ENCODE measurements around the gene CDKL2. TPM values are rescaled to one million over a fixed set of nuclear protein-coding genes. Genes with fewer than 3 reads are reported as not detected.
A peak's percentile ranks its signal among the peaks of the same experiment; 100 is the strongest.

CDKL2 gene
- total RNA-seq, 5 donors from 2014 or later (not counting 1 experiment from before 2014, with no cell fraction given): 0.26 to 1.9 (median 0.79) TPM

GRCh38 chr4:75655562-75655961, 25.2 kb upstream of the CDKL2 start:
- Mint-ChIP-seq H3K27ac (peak overlapping the region; percentile 72 to 79), H3K4me3 (peak overlapping the region in 2 of 3 donors; percentile 8 to 13), H3K27me3 (no peaks in the 10 kb centered on the region), H3K4me1 (peaks cover 64 to 79% (median 65%) of the 10 kb centered on the region in 3 donors), H3K9me3 (no peaks in the 10 kb centered on the region), H3K36me3 (peaks cover 46% of the 10 kb centered on the region)
- peaks cover 0 to 64% of the 10 kb centered on the region in 2 donors for H3K36me3 ChIP-seq (ENCODE audit: control insufficient read depth in 2 of 2, extremely low read depth in 1 of 2, insufficient read depth in 1 of 2, low read length in 1 of 2)
- no peaks in the 10 kb centered on the region for H3K9me3 ChIP-seq
- H3K4me1 ChIP-seq (ENCODE audit: control insufficient read depth in 1 of 2, extremely low read depth in 1 of 2, insufficient read depth in 2 of 2, low read length in 2 of 2): peaks cover 5 to 39% of the 10 kb centered on the region in 2 experiments
- H3K4me3 ChIP-seq (ENCODE audit: control insufficient read depth in 1 of 2, extremely low read depth in 1 of 2, low read length in 1 of 2): no peak overlapping the region
- no CpG with 5 or more reads among the region's 2 CpGs for WGBS (ENCODE audit: insufficient coverage)
- POLR2A ChIA-PET: interaction anchor here (0.6 to 2.5 kb wide), 14 partner anchors 9 to 1339 kb away, joined by 3 to 13 read pairs (median 6); partner anchors contain the start of genes G3BP2 (in 1 of the 2) and USO1 (in 1 of the 2)
- peak; percentile 74 to 86 (median 76) for ATAC-seq (replicated peaks in 1 of 4)
- peak in 8 of 35 experiments; percentile 23 to 71 (median 37) for DNase-seq
- CTCF ChIA-PET: interaction anchor here (0.6 to 4.2 kb wide), 8 partner anchors 8 to 69 kb away, joined by 3 to 26 read pairs (median 6); partner anchors contain the start of gene USO1 (in 2 of the 2)
- peak overlapping the region; percentile 79 for H3K27ac ChIP-seq (ENCODE audit: low read length)
- no peaks in the 10 kb centered on the region for H3K27me3 ChIP-seq (replicated peaks in 1 of 2; ENCODE audit: control insufficient read depth in 2 of 2, extremely low read depth in 1 of 2, insufficient read depth in 2 of 2, low read length in 1 of 2)

- no peaks in the 10 kb centered on the region for H3K9me3 ChIP-seq
- Mint-ChIP-seq H3K27me3 (no peaks in the 10 kb centered on the region), H3K9me3 (no peaks in the 10 kb centered on the region), H3K27ac (peak overlapping the region; percentile 73 to 81), H3K36me3 (peaks cover 45% of the 10 kb centered on the region), H3K4me3 (peak overlapping the region in 2 of 3 donors; percentile 2 to 8), H3K4me1 (peaks cover 60 to 73% (median 60%) of the 10 kb centered on the region in 3 donors)
- peaks cover 0 to 68% of the 10 kb centered on the region in 2 donors for H3K36me3 ChIP-seq (ENCODE audit: control insufficient read depth in 2 of 2, extremely low read depth in 1 of 2, insufficient read depth in 1 of 2, low read length in 1 of 2)
- POLR2A ChIA-PET: interaction anchor here (0.6 to 2.5 kb wide), 12 partner anchors 8 to 69 kb away, joined by 3 to 13 read pairs (median 6); partner anchors contain the start of genes G3BP2 (in 1 of the 2) and USO1 (in 1 of the 2)
- peak overlapping the region; percentile 79 for H3K27ac ChIP-seq (ENCODE audit: low read length)
- no peaks in the 10 kb centered on the region for H3K27me3 ChIP-seq (replicated peaks in 1 of 2; ENCODE audit: control insufficient read depth in 2 of 2, extremely low read depth in 1 of 2, insufficient read depth in 2 of 2, low read length in 1 of 2)
- no CpG with 5 or more reads among the region's 1 CpG for WGBS (ENCODE audit: insufficient coverage)
- ATAC-seq (replicated peaks in 1 of 4) (peak; percentile 38 to 72 (median 58)), DNase-seq (peak in 6 of 35 experiments; percentile 15 to 57 (median 24))
- CTCF ChIA-PET: interaction anchor here (0.6 to 4.2 kb wide), 10 partner anchors 8 to 265 kb away, joined by 3 to 26 read pairs (median 6); partner anchors contain the start of genes USO1 (in 2 of the 2) and CDKL2 (in 1 of the 2)
- H3K4me3 ChIP-seq (ENCODE audit: control insufficient read depth in 1 of 2, extremely low read depth in 1 of 2, low read length in 1 of 2): no peak overlapping the region
- peaks cover 5 to 39% of the 10 kb centered on the region in 2 experiments for H3K4me1 ChIP-seq (ENCODE audit: control insufficient read depth in 1 of 2, extremely low read depth in 1 of 2, insufficient read depth in 2 of 2, low read length in 2 of 2)
These were observed 24.6 kb upstream of the CDKL2 start for GRCh38 chr4:75654905-75655304.

- DNase-seq (peak in 1 of 35 experiments; percentile 36), ATAC-seq (replicated peaks in 1 of 4) (no peak)
- Mint-ChIP-seq H3K9me3 (no peaks in the 10 kb centered on the region), H3K36me3 (peaks cover 38% of the 10 kb centered on the region), H3K4me3 (peak overlapping the region in 2 of 3 donors; percentile 15 to 35), H3K27ac (peak overlapping the region; percentile 73 to 81), H3K27me3 (no peaks in the 10 kb centered on the region), H3K4me1 (peaks cover 51 to 64% (median 53%) of the 10 kb centered on the region in 3 donors)
- Histone ChIP-seq H3K9me3 (no peaks in the 10 kb centered on the region), H3K27ac (ENCODE audit: low read length) (peak overlapping the region; percentile 79), H3K4me3 (ENCODE audit: control insufficient read depth in 1 of 2, extremely low read depth in 1 of 2, low read length in 1 of 2) (no peak overlapping the region), H3K27me3 (replicated peaks in 1 of 2; ENCODE audit: control insufficient read depth in 2 of 2, extremely low read depth in 1 of 2, insufficient read depth in 2 of 2, low read length in 1 of 2) (no peaks in the 10 kb centered on the region), H3K36me3 (ENCODE audit: control insufficient read depth in 2 of 2, extremely low read depth in 1 of 2, insufficient read depth in 1 of 2, low read length in 1 of 2) (peaks cover 5 to 73% of the 10 kb centered on the region in 2 donors), H3K4me1 (ENCODE audit: control insufficient read depth in 1 of 2, extremely low read depth in 1 of 2, insufficient read depth in 2 of 2, low read length in 2 of 2) (peaks cover 5 to 39% of the 10 kb centered on the region in 2 experiments)
- ChIA-PET CTCF (interaction anchor here (0.6 to 4.2 kb wide), 15 partner anchors 7 to 105 kb away, joined by 3 to 26 read pairs (median 3); partner anchors contain the start of genes USO1 (in 2 of the 2) and CDKL2 (in 1 of the 2)), POLR2A (interaction anchor here (0.5 to 2.5 kb wide), 10 partner anchors 7 to 70 kb away, joined by 3 to 26 read pairs (median 8); partner anchors contain the start of genes G3BP2 (in 1 of the 2) and USO1 (in 1 of the 2))
- no CpG with 5 or more reads among the region's 2 CpGs for WGBS (ENCODE audit: insufficient coverage)
These were observed 23.6 kb upstream of the CDKL2 start for GRCh38 chr4:75653845-75654503.

DNA sequence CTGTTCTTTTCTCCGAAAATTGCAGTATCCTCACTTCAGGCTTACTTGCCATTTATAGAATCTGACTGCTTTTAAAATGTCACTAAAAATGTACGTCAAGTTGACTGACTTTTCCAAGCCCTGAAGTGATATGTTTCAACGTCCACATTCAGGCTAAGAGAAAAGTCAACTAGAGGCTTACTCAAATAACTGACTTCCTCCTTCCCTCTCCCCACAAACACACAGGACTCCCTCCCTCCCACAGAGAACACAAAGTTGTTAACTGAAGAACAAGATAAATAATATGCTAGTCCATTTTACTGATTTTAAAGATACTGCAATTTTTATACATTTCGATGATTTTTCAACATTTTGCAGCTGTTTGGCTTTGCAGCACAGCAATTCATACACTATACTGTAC, 13.8 kb upstream of the CDKL2 start:
- Histone ChIP-seq H3K4me1 (ENCODE audit: control insufficient read depth in 1 of 2, extremely low read depth in 1 of 2, insufficient read depth in 2 of 2, low read length in 2 of 2) (no peaks in the 10 kb centered on the region), H3K27me3 (replicated peaks in 1 of 2; ENCODE audit: control insufficient read depth in 2 of 2, extremely low read depth in 1 of 2, insufficient read depth in 2 of 2, low read length in 1 of 2) (no peaks in the 10 kb centered on the region), H3K36me3 (ENCODE audit: control insufficient read depth in 2 of 2, extremely low read depth in 1 of 2, insufficient read depth in 1 of 2, low read length in 1 of 2) (peaks cover 11 to 56% of the 10 kb centered on the region in 2 donors), H3K4me3 (ENCODE audit: control insufficient read depth in 1 of 2, extremely low read depth in 1 of 2, low read length in 1 of 2) (no peak overlapping the region), H3K9me3 (no peaks in the 10 kb centered on the region), H3K27ac (ENCODE audit: low read length) (no peak overlapping the region)
- no peak overlapping the region for H3K4me3 Mint-ChIP-seq
- H3K9me3 Mint-ChIP-seq: no peaks in the 10 kb centered on the region
- H3K4me1 Mint-ChIP-seq: peaks cover 7 to 27% (median 11%) of the 10 kb centered on the region in 3 donors
- WGBS (ENCODE audit: insufficient coverage): 73% methylated on average over 3 of the region's 4 CpGs
- no peak for ATAC-seq (replicated peaks in 1 of 4)
- H3K27me3 Mint-ChIP-seq: no peaks in the 10 kb centered on the region
- peaks cover 44% of the 10 kb centered on the region for H3K36me3 Mint-ChIP-seq
- ChIA-PET CTCF (interaction anchor here in 1 of 2 donors (0.8 to 2.3 kb wide), 2 partner anchors 9 to 26 kb away, joined by 3 to 5 read pairs; no protein-coding TSS in a partner anchor), POLR2A (interaction anchor here (0.6 to 0.9 kb wide), 2 partner anchors 26 to 31 kb away, joined by 3 read pairs; no protein-coding TSS in a partner anchor)
- DNase-seq: no peak
- H3K27ac Mint-ChIP-seq: peak overlapping the region; percentile 7 to 44

DNA sequence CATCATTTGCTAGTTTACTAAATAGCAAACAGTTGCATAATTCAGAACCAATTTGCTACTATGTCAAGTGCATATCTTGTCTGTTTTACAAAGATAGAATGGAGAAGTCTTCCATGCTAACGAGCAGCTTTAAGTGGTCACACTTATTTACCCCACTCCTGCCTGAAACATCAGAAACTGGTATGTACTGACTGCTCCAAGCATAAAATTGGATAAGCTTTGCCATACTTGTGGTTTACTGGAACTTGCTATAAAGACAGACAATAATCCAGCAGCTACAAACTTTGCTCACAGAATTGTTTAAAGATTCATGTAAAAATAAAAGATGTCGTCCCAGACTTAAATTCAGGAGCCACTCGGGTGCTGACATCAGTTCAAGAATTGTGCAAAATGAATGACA, 13.3 kb upstream of the CDKL2 start:
- Mint-ChIP-seq H3K36me3 (peaks cover 44% of the 10 kb centered on the region), H3K4me3 (no peak overlapping the region)
- POLR2A ChIA-PET: interaction anchor here in 1 of 2 donors (0.9 kb wide), 1 partner anchor 31 kb away, joined by 3 read pairs; no protein-coding TSS in a partner anchor

More for the DNA sequence above, 13.3 kb upstream of the CDKL2 start:
- Histone ChIP-seq H3K4me3 (ENCODE audit: control insufficient read depth in 1 of 2, extremely low read depth in 1 of 2, low read length in 1 of 2) (no peak overlapping the region), H3K27me3 (replicated peaks in 1 of 2; ENCODE audit: control insufficient read depth in 2 of 2, extremely low read depth in 1 of 2, insufficient read depth in 2 of 2, low read length in 1 of 2) (no peaks in the 10 kb centered on the region), H3K27ac (ENCODE audit: low read length) (no peak overlapping the region), H3K9me3 (no peaks in the 10 kb centered on the region), H3K36me3 (ENCODE audit: control insufficient read depth in 2 of 2, extremely low read depth in 1 of 2, insufficient read depth in 1 of 2, low read length in 1 of 2) (peaks cover 11 to 53% of the 10 kb centered on the region in 2 donors), H3K4me1 (ENCODE audit: control insufficient read depth in 1 of 2, extremely low read depth in 1 of 2, insufficient read depth in 2 of 2, low read length in 2 of 2) (no peaks in the 10 kb centered on the region)
- DNase-seq: no peak
- H3K27me3 Mint-ChIP-seq: no peaks in the 10 kb centered on the region
- no CpG with 5 or more reads among the region's 3 CpGs for WGBS (ENCODE audit: insufficient coverage)
- CTCF ChIA-PET: interaction anchor here in 1 of 2 donors (0.8 kb wide), 1 partner anchor 10 kb away, joined by 3 read pairs; no protein-coding TSS in a partner anchor
- H3K9me3 Mint-ChIP-seq: no peaks in the 10 kb centered on the region
- H3K4me1 Mint-ChIP-seq: peaks cover 7 to 31% (median 11%) of the 10 kb centered on the region in 3 donors
- ATAC-seq (replicated peaks in 1 of 4): no peak
- H3K27ac Mint-ChIP-seq: no peak overlapping the region

All from T-cell (primary cell).